Ovary (tissue), 9 donors: ENCODE measurements around the gene MAP3K19. TPM values are rescaled to one million over a fixed set of nuclear protein-coding genes. Genes with fewer than 3 reads are reported as not detected.

ENCODE experiments used
- DNase-seq, 5 donors: peaks; one replicate each; pipeline ENCODE4 v3.0.0-alpha.2; 2019 to 2020
- H3K27ac ChIP-seq, 2 donors: fragments of 200-600 bp; one replicate each; pipeline versions ENCODE4 v1.5.1 to v1.8.0; 2019 to 2022
- H3K27me3 ChIP-seq: fragments of 200-600 bp; one replicate; pipeline ENCODE4 v1.8.0; 2022
- H3K36me3 ChIP-seq: fragments of 200-600 bp; sonication (generic); one replicate; pipeline ENCODE4 v1.5.1; 2019
- H3K4me1 ChIP-seq: one replicate; pipeline ENCODE4 v1.8.1; 2013; ENCODE audit warnings: mild to moderate bottlenecking, moderate library complexity; ENCODE audit not compliant: insufficient read depth
- H3K4me3 ChIP-seq: fragments of 200-600 bp; sonication (generic); one replicate; pipeline ENCODE4 v1.5.1; 2017
- H3K9me3 ChIP-seq, 2 donors: fragments of 200-600 bp in 1 of 2; sonication (generic) in 1 of 2; one replicate each; pipeline versions ENCODE4 v1.5.1 to v1.8.1; 2013 to 2019; ENCODE audit warnings: mild to moderate bottlenecking in 1 of 2, moderate library complexity in 1 of 2
- CTCF ChIP-seq, 3 donors: fragments of 450-650 bp in 2 of 3; fragments of 200-600 bp in 1 of 3; IDR thresholded peaks; one replicate each; pipeline versions ENCODE4 v1.5.1 to v1.8.0; 2016 to 2022; ENCODE audit warnings: antibody characterized with exemption in 3 of 3, mild to moderate bottlenecking in 1 of 3
- EP300 ChIP-seq: sonication (generic); formaldehyde crosslinking; IDR thresholded peaks from one replicate; pipeline ENCODE4 v1.6.1; 2017; ENCODE audit warnings: antibody characterized with exemption
- POLR2A ChIP-seq: fragments of 450-650 bp; IDR thresholded peaks from one replicate; pipeline ENCODE4 v1.6.1; 2017; ENCODE audit warnings: antibody characterized with exemption, mild to moderate bottlenecking, moderate library complexity
- WGBS, 3 donors: extraction: QIAGEN DNeasy Blood & Tissue Kit in 1 of 3; methylation state at CpG; one replicate each; pipeline versions ENCODE4 v1.1.5 to v1.1.7; 2013 to 2017; 5-methylcytosine and 5-hydroxymethylcytosine counted together
- intact Hi-C, 4 donors: fragments of 100-400 bp; cut with DNase I; formaldehyde crosslinking; loops; one replicate each; pipeline versions ENCODE4 v1.11.0 to v1.15.1; 2022 to 2023
- polyA plus RNA-seq, 2 donors: library from polyadenylated mRNA; stranded (reverse); fragments of 200-250 nt in 1 of 2; fragments of 350-450 nt in 1 of 2; fragmentation: Illumina TruSeq in 1 of 2; extraction: RNeasy Lipid Tissue Mini Kit (QIAGEN cat#74804) in 1 of 2; gene quantifications; one replicate each; pipeline ENCODE4 v1.2.3, GENCODE V29; 2013 to 2014
- total RNA-seq, 7 donors: library from RNA; depleted of rRNA in 2 of 7; stranded (reverse); fragments of >200 nt in 2 of 7; fragmentation: NEBNext Ultra II Directional in 3 of 7; extraction: Animal tissue kit (Norgen Biotek cat#: 25700) in 3 of 7; gene quantifications; one replicate each; pipeline versions ENCODE4 v1.1.0 to v1.2.4, GENCODE V29; 2016 to 2023
- donor health status: DM: no; HTN: no; CAD: no; lungs with moderate emphysema.
- donor health status: DM: no; HTN: no; CAD: no.
- donor health status: Bipolar disorder and iron deficiency.
- donor health status: DM: yes; HTN: yes; CAD: no.
- donor health status: DM: no; HTN: no; CAD: no.
- donor health status: DM: yes; HTN: yes; CAD: no.

Gene MAP3K19
- total and polyA plus RNA-seq, 9 donors: 0.02 to 23.2 (median 0.93) TPM; not detected in 3

GRCh38 chr2:134946073-134946472 is 101.2 kb downstream of the MAP3K19 start:
- Histone ChIP-seq H3K9me3 (no peaks in the 10 kb centered on the region), H3K36me3 (no peaks in the 10 kb centered on the region), H3K27me3 (no peaks in the 10 kb centered on the region), H3K27ac (no peak overlapping the region), H3K4me1 (no peaks in the 10 kb centered on the region), H3K4me3 (no peak overlapping the region)
- DNase-seq: no peak
- intact Hi-C loops: no loop called here
- TF ChIP-seq POLR2A (no peak), CTCF (IDR thresholded peaks at IDR 0.05) (no peak), EP300 (no peak)
- 80 to 85% (median 82%) methylated on average over 6 of the region's 6 CpGs for WGBS, 3 donors

- no peak for TF ChIP-seq CTCF (IDR thresholded peaks at IDR 0.05)
- no peak for TF ChIP-seq POLR2A
- TF ChIP-seq EP300: no peak
- H3K27ac ChIP-seq: no peak overlapping the region
- no peaks in the 10 kb centered on the region for H3K27me3 ChIP-seq
- no peaks in the 10 kb centered on the region for H3K9me3 ChIP-seq
- WGBS, 3 donors: 76 to 89% (median 80%) methylated on average over 1 of the region's 1 CpG
- no peak overlapping the region for H3K4me3 ChIP-seq
- intact Hi-C loops: no loop called here
- no peaks in the 10 kb centered on the region for H3K4me1 ChIP-seq
- no peak for DNase-seq
- H3K36me3 ChIP-seq: no peaks in the 10 kb centered on the region
Measured at GRCh38 chr2:134944975-134945374, 102.3 kb downstream of the MAP3K19 start.

DNA sequence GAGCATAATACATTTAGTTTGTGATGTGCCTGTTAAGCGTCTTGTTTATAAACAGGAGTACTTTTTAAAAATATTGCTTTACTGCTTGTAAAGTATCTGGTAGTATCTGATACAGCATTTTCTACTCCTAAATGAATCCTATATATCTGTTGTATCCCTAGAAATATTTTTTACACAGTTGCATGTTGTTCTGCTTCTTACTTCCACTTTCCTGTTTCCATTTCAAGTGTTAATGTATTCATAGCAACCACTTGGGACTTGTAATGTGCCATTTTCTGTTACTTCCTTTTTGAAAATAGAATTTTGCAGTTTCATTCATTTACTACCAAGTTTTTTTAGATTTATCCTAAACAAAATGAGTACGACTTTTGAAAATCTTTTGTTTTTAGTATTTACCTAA is 103.7 kb downstream of the MAP3K19 start:
- Histone ChIP-seq H3K36me3 (no peaks in the 10 kb centered on the region), H3K27ac (no peak overlapping the region), H3K9me3 (no peaks in the 10 kb centered on the region), H3K4me1 (no peaks in the 10 kb centered on the region), H3K4me3 (no peak overlapping the region), H3K27me3 (no peaks in the 10 kb centered on the region)
- 90 to 94% (median 91%) methylated on average over 2 of the region's 2 CpGs for WGBS, 3 donors
- intact Hi-C loops: no loop called here
- no peak for TF ChIP-seq EP300
- no peak for TF ChIP-seq POLR2A
- no peak for TF ChIP-seq CTCF (IDR thresholded peaks at IDR 0.05)
- no peak for DNase-seq

GRCh38 chr2:134936691-134937090 is 110.6 kb downstream of the MAP3K19 start:
- H3K27me3 ChIP-seq: no peaks in the 10 kb centered on the region
- intact Hi-C loops: no loop called here
- DNase-seq: no peak
- no peak for TF ChIP-seq POLR2A
- no peak for TF ChIP-seq EP300
- no peak for TF ChIP-seq CTCF (IDR thresholded peaks at IDR 0.05)
- no peak overlapping the region for H3K4me3 ChIP-seq
- no peak overlapping the region for H3K27ac ChIP-seq
- WGBS, 3 donors: 47 to 54% (median 50%) methylated on average over 4 of the region's 4 CpGs
- no peaks in the 10 kb centered on the region for H3K36me3 ChIP-seq
- peaks cover 2% of the 10 kb centered on the region for H3K4me1 ChIP-seq
- H3K9me3 ChIP-seq: no peaks in the 10 kb centered on the region

GRCh38 chr2:134934641-134935040 is 112.6 kb downstream of the MAP3K19 start:
- 11 to 30% (median 13%) methylated on average over 1 of the region's 1 CpG for WGBS, 3 donors
- peaks cover 5% of the 10 kb centered on the region for H3K4me1 ChIP-seq
- no peaks in the 10 kb centered on the region for H3K27me3 ChIP-seq
- H3K4me3 ChIP-seq: no peak overlapping the region
- H3K27ac ChIP-seq: no peak overlapping the region
- H3K36me3 ChIP-seq: no peaks in the 10 kb centered on the region
- H3K9me3 ChIP-seq: no peaks in the 10 kb centered on the region
- DNase-seq: no peak
- TF ChIP-seq POLR2A (no peak), CTCF (IDR thresholded peaks at IDR 0.05) (no peak), EP300 (no peak)
- intact Hi-C loops: no loop called here
